IPS DF 4.7 (cell line): ENCODE measurements around the gene GAGE13.
"Not testable (repeated sequence)": the region's sequence is repeated elsewhere in the genome, so short reads cannot be mapped to it uniquely, and the experiment has no call there.

ENCODE experiments used
- DNase-seq: peaks from one replicate; pipeline ENCODE4 v3.0.0-alpha.2; 2013; ENCODE audit warnings: low spot score; ENCODE audit errors: extremely low read depth

GAGE13 gene

GRCh38 chrX:49331282-49331681, at the start of gene GAGE13:
Gene GAGE13, plus strand, starts transcription at chrX:49331582. Its CDS starts 1,156 bp downstream, at chrX:49332738.
- DNase-seq: not testable (repeated sequence)

DNA sequence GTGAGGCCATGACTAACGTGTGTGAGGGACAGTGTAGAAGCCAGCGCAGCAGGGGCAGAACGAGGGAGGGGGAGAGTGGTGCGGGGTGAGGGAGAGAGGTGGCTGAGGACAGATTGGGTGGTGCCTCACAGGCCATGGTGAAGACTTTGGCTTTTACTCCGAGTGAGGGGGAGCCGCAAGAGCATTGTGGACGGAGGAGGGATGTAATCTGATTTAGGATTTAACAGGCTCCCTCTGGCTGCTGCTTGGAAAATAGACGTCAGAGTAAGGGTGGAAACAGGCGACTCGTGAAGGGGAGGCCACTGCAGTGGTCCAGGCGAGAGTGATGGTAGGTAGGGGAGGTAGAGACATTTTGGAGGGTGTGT, 48.8 kb upstream of the GAGE13 start:
- no peak for DNase-seq

DNA sequence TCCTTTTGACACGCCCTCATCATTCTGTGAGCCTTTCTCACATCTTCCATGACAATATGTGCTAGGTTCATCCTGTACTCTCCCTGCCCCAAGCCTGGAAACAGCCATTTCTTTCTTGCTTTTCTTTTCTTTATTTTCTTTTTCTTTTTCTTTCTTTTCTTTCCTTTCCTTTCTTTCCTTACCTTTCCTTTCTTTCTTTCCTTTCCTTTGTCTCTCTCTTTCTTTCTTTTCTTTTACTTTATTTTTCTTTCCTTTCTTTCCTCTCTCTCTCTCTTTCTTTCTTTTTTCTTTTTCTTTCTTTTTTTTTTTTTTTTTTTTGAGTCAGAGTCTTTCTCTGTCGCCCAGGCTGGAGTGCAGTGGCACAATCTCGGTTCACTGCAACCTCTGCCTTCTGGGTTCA, 47.2 kb upstream of the GAGE13 start:
- no peak for DNase-seq

- no peak for DNase-seq
These were observed 45.2 kb upstream of the GAGE13 start for GRCh38 chrX:49286136-49286535.

DNA sequence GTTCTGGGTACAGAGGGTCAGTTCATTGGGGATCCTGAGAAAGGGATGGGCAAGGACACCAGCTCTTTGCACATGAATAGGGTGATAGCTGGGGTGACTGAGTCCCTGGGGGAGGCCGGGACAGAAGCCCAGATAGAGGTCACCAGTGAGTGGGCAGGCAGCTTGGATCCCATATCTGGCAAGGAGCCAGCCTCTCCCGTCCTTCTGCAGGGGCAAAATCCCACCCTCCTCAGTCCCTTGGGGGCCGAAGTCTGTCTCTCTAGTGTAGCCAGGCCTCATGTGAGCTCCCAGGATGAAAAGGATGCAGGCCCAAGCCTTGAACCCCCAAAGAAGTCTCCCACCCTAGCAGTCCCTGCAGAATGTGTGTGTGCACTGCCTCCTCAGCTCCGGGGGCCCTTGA, 44.8 kb upstream of the GAGE13 start:
- DNase-seq: no peak

DNA sequence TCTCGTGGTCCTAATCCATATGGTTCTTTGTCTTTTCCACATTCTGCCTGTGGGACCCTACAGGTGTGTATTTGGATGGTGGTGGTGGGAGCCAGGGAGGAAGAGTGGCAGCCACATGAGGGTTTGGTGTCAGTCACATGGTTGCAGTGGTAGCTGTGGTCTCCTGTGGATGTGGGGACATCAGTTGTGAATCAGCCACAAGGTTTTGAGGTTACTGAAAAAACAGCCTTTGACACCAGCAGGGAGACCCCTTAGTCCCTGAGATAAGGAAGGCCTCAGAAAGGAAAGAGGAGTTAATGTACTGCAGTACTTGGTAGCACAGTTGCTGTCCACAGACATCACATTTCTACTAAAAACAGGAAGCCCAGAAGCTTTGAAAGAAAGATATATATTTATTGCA, 43.7 kb upstream of the GAGE13 start:
- no peak for DNase-seq

DNA sequence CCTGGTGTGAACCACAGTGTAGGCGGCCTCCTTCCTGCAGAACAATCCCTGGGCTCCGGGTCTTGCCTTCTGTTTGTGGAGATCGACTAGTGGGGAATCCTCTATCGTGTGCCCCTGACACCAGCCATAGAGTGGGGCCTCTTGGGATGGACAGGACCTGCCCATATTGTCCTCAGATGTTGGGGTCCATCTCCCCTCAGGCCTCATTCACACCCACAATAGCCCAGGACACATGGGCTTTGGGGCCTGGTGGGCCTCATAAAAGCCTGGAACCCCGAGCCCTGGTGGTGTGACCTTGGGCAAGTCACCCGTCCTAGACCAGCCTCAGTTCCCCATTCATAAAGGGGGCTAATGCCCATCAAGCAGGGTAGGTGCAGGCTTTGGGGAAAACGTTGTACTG, 41.2 kb upstream of the GAGE13 start:
- DNase-seq: no peak

GRCh38 chrX:49291615-49292337, 39.6 kb upstream of the GAGE13 start:
- peak; percentile 38 for DNase-seq

DNA sequence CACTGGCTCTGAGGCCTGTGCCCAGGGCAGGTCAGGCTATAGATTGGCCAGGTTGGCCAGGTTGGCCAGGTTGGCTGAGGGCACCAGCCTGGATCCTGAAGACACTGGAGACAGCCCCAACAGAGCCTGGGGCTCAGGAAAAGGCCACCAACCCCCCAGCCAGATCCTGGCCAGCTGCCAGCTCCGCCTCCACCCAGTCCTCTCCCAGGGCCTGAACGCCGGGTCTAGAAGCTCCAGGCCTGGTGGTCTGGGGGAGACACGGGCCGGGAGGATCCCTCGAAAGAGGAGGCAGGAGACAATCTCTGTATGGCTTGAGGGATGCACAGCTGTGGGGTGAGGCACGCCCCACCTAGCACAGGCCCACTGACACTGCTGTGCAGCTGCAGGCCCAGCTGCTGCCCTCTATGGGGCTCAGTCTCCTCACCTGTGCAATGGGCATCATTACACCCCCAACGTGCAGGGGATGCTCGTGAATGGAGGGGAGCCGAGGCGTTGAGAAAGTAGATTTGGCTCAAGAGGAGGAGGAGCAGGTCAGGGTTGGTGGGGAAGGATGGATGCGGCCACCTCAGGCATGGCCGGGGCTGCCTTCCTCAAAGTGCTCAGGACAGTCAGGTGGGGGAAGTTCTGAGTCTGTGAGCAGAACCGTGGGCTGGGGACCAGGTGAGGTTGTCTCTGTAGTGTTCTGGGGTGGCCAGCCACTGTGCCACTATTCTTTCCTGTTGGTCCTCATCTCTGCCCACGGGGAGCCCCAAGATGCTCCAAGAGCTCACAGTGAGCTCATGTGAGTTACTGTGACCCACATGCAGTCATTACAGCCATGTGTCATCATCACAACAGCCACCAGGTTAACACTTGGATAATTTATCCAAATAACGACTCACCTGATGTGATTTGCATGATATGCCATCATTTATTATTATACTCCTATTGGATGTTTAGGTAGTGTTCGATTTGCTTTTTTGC, 38.7 kb upstream of the GAGE13 start:
- no peak for DNase-seq

GRCh38 chrX:49299293-49299692, 32.1 kb upstream of the GAGE13 start:
- DNase-seq: not testable (repeated sequence)

- no peak for DNase-seq
These were observed 30.7 kb upstream of the GAGE13 start for GRCh38 chrX:49300703-49301102.

- no peak for DNase-seq
These were observed 28.0 kb upstream of the GAGE13 start, which contains the start of gene GAGE10 for GRCh38 chrX:49303346-49303745. Gene GAGE10, plus strand, starts transcription at chrX:49303646. Its CDS starts 1,214 bp downstream, at chrX:49304860.

GRCh38 chrX:49307775-49308174, 23.6 kb upstream of the GAGE13 start:
- DNase-seq: not testable (repeated sequence)

DNA sequence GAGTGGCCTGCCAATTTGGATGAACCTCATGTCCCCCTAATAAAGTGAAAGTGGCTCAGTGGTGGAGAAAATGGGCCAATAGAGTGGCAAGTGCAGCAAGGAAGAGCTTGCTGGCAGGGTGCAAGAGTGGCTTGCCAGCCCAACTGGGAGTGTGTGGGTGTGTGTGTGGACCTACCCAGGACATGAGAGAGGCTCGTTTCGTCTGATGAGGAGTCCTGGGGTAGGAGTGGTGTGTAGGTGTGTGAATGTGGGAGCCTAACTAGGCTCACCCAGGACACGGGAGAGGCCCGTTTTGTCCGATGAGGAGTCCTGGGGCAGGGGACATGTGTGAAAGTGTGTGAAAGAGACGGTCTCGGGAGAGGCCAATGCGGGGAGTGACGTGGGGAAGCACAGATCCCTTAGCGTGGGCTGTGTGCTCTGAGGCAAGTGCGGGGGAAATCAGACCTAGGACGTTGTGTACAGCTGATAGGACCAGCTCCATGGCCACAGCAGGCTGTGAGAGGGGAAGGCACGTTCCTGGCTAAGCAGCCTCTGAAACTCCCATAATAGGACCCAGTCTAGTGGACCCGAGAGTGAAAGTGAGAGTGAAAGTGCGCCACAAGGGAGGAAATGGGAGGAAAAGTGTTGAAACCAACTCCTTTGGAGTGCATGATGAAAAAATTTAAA, 22.6 kb upstream of the GAGE13 start:
- no peak for DNase-seq

DNA sequence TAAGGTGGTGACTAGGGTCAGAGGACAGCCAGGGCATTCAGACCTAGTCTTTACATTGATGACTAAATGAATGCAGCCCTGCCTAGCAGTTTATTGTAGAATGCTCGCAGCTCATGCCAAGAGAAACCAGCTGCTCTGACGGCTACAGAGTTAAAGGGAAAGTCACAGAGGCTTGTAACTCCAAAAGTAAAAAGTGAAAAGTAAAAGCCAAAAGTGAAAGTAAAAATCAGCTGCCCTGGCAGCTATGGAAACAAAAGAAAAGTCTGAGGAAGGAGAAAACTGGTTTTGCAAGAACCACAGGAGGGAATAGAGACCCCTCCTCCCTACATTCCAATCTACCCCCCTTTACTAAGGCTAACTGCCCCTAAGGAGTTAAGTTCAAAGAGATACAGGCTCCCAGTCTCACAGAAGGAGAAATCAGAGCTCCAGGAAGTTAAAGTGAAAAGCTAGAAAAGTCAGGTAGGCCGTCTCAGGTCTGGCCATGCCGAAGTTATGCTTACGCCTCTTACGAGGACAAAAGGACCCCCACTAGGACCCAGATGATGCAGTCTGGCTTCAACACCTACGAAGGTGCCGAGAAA, 21.9 kb upstream of the GAGE13 start:
- peak; percentile 41 for DNase-seq

DNA sequence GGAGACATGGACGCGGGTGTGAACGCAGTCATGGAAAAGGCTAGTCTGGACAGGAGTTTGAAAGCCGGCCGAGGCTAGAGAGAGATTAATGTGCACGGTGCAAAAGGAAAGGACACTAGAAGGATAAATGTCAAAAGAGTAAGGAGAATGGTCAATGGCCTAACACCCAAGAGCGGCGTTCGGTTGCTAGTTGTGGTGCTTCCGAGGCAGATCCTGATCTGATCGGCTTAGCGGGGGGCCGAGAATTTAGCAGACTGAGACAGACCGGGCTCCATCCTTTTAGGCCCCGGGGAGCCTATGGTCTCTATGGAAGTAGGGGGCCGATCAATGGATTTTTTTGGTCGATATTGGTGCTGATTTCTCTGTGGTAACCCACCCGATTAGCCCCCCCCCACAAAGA, 21.0 kb upstream of the GAGE13 start:
- DNase-seq: no peak

- no peak for DNase-seq
These were observed 19.2 kb upstream of the GAGE13 start for GRCh38 chrX:49312176-49312575.

GRCh38 chrX:49316085-49316484, 15.3 kb upstream of the GAGE13 start:
- DNase-seq: no peak

DNA sequence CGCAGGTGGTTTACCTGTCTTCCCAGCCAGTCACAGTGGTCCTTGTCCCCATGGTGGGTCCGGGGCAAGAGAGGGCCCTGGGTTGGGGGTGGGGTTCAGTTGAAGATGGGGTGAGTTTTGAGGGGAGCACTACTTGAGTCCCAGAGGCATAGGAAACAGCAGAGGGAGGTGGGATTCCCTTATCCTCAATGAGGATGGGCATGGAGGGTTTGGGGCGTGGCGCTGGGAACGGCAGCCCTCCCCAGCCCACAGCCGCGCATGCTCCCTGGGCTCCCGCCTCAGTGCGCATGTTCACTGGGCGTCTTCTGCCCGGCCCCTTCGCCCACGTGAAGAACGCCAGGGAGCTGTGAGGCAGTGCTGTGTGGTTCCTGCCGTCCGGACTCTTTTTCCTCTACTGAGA, 9.6 kb upstream of the GAGE13 start, which contains the start of gene GAGE12J:
GAGE12J (plus strand) TSS at position 301 of the 400 bp plus-strand sequence. CDS start 1,157 bp downstream, outside the sequence.
- not testable (repeated sequence) for DNase-seq

DNA sequence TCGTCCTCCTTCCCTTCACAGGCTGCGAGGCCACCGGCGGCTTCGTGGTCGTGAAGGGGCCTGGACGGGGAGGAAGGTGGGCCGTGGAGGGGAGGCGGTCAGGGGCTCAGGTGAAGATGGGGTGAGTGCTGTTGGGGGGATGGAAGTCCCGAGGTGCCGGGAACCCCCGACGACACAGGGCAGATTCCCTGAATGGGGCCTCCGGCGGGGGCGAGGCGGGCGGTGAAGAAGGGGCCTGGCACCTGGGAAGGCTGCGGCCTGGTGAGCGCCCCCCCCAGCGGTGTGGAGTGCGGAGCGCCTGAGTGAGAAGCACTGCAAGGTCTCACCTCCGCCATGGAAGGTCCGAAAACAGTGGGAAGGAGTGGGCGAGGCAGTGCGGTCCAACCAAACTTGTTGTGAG, 9.1 kb upstream of the GAGE13 start:
- DNase-seq: not testable (repeated sequence)

GRCh38 chrX:49323735-49324134, 7.6 kb upstream of the GAGE13 start:
- not testable (repeated sequence) for DNase-seq
